Activated naive CD8-positive, alpha-beta T cell treated with anti-CD3 and anti-CD28 coated beads, Interleukin-2, amount 10 ng/mL, durations not matched to agents 7 days and 5 days (primary cell): ENCODE measurements around the gene PATZ1. TPM values are rescaled to one million over a fixed set of nuclear protein-coding genes. Genes with fewer than 3 reads are reported as not detected.

Source experiments
- ATAC-seq: fragments of 150-1000 bp; cut with Tn5 transposase; one replicate; pipeline ENCODE4 v1.10.0; 2021; ENCODE audit warnings: low read depth, moderate library complexity
- POLR2A ChIA-PET: fragments of 350-600 bp; sonication (Branson Sonifier 250); formaldehyde crosslinking; loops from one replicate; lab custom pipeline; 2021; ENCODE audit warnings: antibody characterized with exemption; lab: Charles Lee
- DNase-seq: peaks from one replicate; pipeline ENCODE4 v3.0.0; 2021
- H3K27ac Mint-ChIP-seq: one replicate; pipeline ENCODE4 v1.8.0; 2022; ENCODE audit warnings: mild to moderate bottlenecking, mixed read lengths
- H3K27me3 Mint-ChIP-seq: one replicate; pipeline ENCODE4 v1.8.0; 2022; ENCODE audit warnings: mild to moderate bottlenecking, moderate library complexity, mixed read lengths
- H3K36me3 Mint-ChIP-seq: one replicate; pipeline ENCODE4 v1.8.0; 2021; ENCODE audit warnings: mild to moderate bottlenecking, mixed read lengths
- H3K4me1 Mint-ChIP-seq: one replicate; pipeline ENCODE4 v1.8.0; 2021; ENCODE audit warnings: mixed read lengths
- H3K4me3 Mint-ChIP-seq: one replicate; pipeline ENCODE4 v1.8.0; 2022; ENCODE audit warnings: mild to moderate bottlenecking, moderate library complexity, mixed read lengths
- H3K9me3 Mint-ChIP-seq: one replicate; pipeline ENCODE4 v1.8.0; 2021; ENCODE audit warnings: mixed read lengths
- total RNA-seq, 2 experiments: library from RNA; stranded (reverse); gene quantifications; one replicate each; pipeline ENCODE4 v1.2.3, GENCODE V29; 2021

Gene PATZ1
- total RNA-seq, 2 experiments from 2014 or later: 36.2 to 37.2 TPM

DNA sequence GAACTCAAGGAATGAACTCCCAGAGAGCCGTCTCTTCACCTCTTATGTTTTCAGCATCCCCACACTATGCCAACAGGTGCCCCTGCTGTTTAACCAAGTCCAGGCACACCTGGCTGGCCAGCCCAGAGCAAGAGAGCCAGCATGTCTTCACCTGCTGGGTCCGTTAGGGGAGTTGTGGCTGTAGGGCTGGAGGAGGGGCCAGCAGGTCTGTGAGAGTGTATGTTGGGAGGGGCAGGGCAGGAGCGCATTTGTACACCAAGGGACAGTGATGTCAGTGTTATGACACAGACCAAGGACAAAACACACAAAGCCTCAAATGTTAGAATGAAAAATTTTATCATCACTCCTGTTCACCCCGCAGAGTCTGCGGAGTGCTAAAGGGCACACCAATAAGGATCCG is 5.8 kb downstream of the PATZ1 start:
- ATAC-seq: no peak
- Mint-ChIP-seq H3K27me3 (no peaks in the 10 kb centered on the region), H3K4me1 (peaks cover 61% of the 10 kb centered on the region), H3K27ac (no peak overlapping the region), H3K36me3 (peaks cover 23% of the 10 kb centered on the region), H3K4me3 (no peak overlapping the region), H3K9me3 (no peaks in the 10 kb centered on the region)
- POLR2A ChIA-PET: no interaction called here
- no peak for DNase-seq

GRCh38 chr22:31339148-31339832 is 6.9 kb downstream of the PATZ1 start:
- Mint-ChIP-seq H3K4me3 (no peak overlapping the region), H3K4me1 (peaks cover 54% of the 10 kb centered on the region), H3K27ac (no peak overlapping the region), H3K27me3 (no peaks in the 10 kb centered on the region), H3K36me3 (peaks cover 23% of the 10 kb centered on the region), H3K9me3 (no peaks in the 10 kb centered on the region)
- POLR2A ChIA-PET: no interaction called here
- ATAC-seq (no peak), DNase-seq (no peak)

GRCh38 chr22:31337178-31337577 is 9.0 kb downstream of the PATZ1 start:
- no peaks in the 10 kb centered on the region for H3K9me3 Mint-ChIP-seq
- ATAC-seq: peak; percentile 23
- H3K27ac Mint-ChIP-seq: peak overlapping the region; percentile 67
- no peak for DNase-seq
- peaks cover 37% of the 10 kb centered on the region for H3K4me1 Mint-ChIP-seq
- POLR2A ChIA-PET: interaction anchor here (0.6 kb wide), 1 partner anchor 9 kb away, joined by 3 read pairs; the partner anchor contains the start of gene PATZ1
- H3K27me3 Mint-ChIP-seq: no peaks in the 10 kb centered on the region
- H3K36me3 Mint-ChIP-seq: peaks cover 28% of the 10 kb centered on the region
- H3K4me3 Mint-ChIP-seq: no peak overlapping the region

- no peak overlapping the region for H3K27ac Mint-ChIP-seq
Measured at GRCh38 chr22:31334329-31334728, 11.8 kb downstream of the PATZ1 start.

GRCh38 chr22:31333641-31334040 is 12.5 kb downstream of the PATZ1 start:
- Mint-ChIP-seq H3K36me3 (peaks cover 24% of the 10 kb centered on the region), H3K4me1 (peaks cover 26% of the 10 kb centered on the region), H3K27me3 (no peaks in the 10 kb centered on the region), H3K9me3 (no peaks in the 10 kb centered on the region), H3K27ac (peak overlapping the region; percentile 32), H3K4me3 (no peak overlapping the region)
- no peak for ATAC-seq
- POLR2A ChIA-PET: interaction anchor here (0.6 kb wide), 1 partner anchor 47 kb away, joined by 3 read pairs; no protein-coding TSS in a partner anchor
- DNase-seq: no peak

More at GRCh38 chr22:31334329-31334728, 11.8 kb downstream of the PATZ1 start:
- ATAC-seq: no peak
- Mint-ChIP-seq H3K4me3 (no peak overlapping the region), H3K9me3 (no peaks in the 10 kb centered on the region), H3K27me3 (no peaks in the 10 kb centered on the region), H3K36me3 (peaks cover 27% of the 10 kb centered on the region), H3K4me1 (peaks cover 31% of the 10 kb centered on the region)
- POLR2A ChIA-PET: interaction anchor here (0.6 to 0.7 kb wide), 2 partner anchors 44 to 47 kb away, joined by 3 read pairs; no protein-coding TSS in a partner anchor
- no peak for DNase-seq

DNA sequence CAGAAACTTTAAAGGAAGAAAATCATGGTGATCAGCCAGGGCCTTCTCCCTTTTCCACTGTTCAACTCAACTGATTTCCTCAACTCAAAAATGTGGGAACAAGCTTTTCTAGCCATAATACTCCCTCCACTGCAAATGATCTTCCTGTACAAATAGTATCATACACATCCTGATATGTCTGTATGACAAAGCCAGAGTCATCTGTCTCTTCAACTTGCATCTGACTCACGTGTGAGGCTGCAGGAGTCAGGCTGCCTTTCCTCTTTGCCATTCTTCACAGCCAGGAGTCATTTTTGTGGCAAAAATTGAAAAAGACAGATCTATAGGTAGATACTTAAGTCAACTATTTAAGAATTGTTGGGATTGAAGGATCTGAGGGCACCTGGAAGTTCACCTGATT is 13.3 kb downstream of the PATZ1 start:
- POLR2A ChIA-PET: no interaction called here
- H3K9me3 Mint-ChIP-seq: no peaks in the 10 kb centered on the region
- H3K4me3 Mint-ChIP-seq: no peak overlapping the region

DNA sequence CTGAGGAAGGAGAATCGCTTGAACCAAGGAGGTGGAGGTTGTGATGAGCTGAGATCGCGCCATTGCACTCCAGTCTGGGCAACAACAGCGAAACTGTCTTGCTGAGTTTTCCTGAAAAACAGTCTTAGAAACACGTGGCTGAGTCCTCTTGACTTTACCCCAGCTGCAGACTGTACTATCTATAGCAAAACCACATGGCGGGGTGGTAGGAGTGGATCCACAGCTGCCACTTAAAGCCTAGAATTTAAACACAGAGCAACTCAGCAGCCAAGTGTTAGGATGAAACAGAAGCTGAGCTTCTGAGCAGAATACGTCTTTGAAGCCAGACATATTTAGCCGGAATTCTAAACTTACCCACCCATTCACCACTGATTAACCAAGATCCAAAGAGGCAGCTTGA is 14.1 kb downstream of the PATZ1 start:
- Mint-ChIP-seq H3K27me3 (no peaks in the 10 kb centered on the region), H3K9me3 (no peaks in the 10 kb centered on the region), H3K36me3 (peaks cover 22% of the 10 kb centered on the region), H3K4me3 (no peak overlapping the region), H3K4me1 (peaks cover 14% of the 10 kb centered on the region), H3K27ac (no peak overlapping the region)
- ATAC-seq: no peak
- POLR2A ChIA-PET: interaction anchor here (1.1 kb wide), 1 partner anchor 12 kb away, joined by 6 read pairs; no protein-coding TSS in a partner anchor
- no peak for DNase-seq

More for the DNA sequence above, 13.3 kb downstream of the PATZ1 start:
- ATAC-seq (no peak), DNase-seq (no peak)
- Mint-ChIP-seq H3K4me1 (peaks cover 23% of the 10 kb centered on the region), H3K27ac (no peak overlapping the region), H3K27me3 (no peaks in the 10 kb centered on the region), H3K36me3 (peaks cover 24% of the 10 kb centered on the region)

- H3K36me3 Mint-ChIP-seq: peaks cover 31% of the 10 kb centered on the region
- H3K4me1 Mint-ChIP-seq: peaks cover 14% of the 10 kb centered on the region
Measured at GRCh38 chr22:31329453-31330215, 16.5 kb downstream of the PATZ1 start.

GRCh38 chr22:31329029-31329428 is 17.1 kb downstream of the PATZ1 start:
- ATAC-seq: no peak
- POLR2A ChIA-PET: no interaction called here
- Mint-ChIP-seq H3K9me3 (no peaks in the 10 kb centered on the region), H3K27me3 (no peaks in the 10 kb centered on the region), H3K36me3 (peaks cover 28% of the 10 kb centered on the region), H3K27ac (no peak overlapping the region), H3K4me3 (no peak overlapping the region), H3K4me1 (peaks cover 14% of the 10 kb centered on the region)
- DNase-seq: no peak

More at GRCh38 chr22:31329453-31330215, 16.5 kb downstream of the PATZ1 start:
- POLR2A ChIA-PET: no interaction called here
- no peak for DNase-seq
- H3K4me3 Mint-ChIP-seq: no peak overlapping the region
- ATAC-seq: peak; percentile 63
- H3K27me3 Mint-ChIP-seq: no peaks in the 10 kb centered on the region
- no peak overlapping the region for H3K27ac Mint-ChIP-seq
- H3K9me3 Mint-ChIP-seq: no peaks in the 10 kb centered on the region

DNA sequence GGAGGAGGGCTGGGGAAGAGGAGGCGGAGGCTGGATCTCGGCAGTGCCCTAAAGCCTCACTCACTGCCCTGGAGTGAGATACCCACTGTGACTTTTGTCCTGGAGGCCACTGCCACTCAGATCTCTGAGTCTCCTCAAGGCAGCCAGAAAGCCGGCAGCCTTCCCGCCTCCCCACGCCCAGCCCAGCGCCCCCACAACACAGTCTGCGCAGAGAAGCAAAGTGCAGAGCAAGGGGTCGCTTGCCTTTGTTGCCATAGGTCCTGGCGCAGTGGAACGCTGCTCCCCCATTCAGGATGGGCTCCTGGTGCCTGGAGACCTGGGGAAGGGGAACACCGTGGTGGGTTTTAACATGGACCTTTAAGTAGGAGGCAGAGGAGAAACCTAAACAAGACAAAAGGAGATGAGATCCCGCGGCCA is 17.6 kb downstream of the PATZ1 start:
- no peak overlapping the region for H3K27ac Mint-ChIP-seq
- POLR2A ChIA-PET: no interaction called here
- no peaks in the 10 kb centered on the region for H3K27me3 Mint-ChIP-seq
- no peak for ATAC-seq
- DNase-seq: no peak
- no peaks in the 10 kb centered on the region for H3K9me3 Mint-ChIP-seq
- peaks cover 24% of the 10 kb centered on the region for H3K36me3 Mint-ChIP-seq
- peaks cover 14% of the 10 kb centered on the region for H3K4me1 Mint-ChIP-seq
- H3K4me3 Mint-ChIP-seq: no peak overlapping the region

DNA sequence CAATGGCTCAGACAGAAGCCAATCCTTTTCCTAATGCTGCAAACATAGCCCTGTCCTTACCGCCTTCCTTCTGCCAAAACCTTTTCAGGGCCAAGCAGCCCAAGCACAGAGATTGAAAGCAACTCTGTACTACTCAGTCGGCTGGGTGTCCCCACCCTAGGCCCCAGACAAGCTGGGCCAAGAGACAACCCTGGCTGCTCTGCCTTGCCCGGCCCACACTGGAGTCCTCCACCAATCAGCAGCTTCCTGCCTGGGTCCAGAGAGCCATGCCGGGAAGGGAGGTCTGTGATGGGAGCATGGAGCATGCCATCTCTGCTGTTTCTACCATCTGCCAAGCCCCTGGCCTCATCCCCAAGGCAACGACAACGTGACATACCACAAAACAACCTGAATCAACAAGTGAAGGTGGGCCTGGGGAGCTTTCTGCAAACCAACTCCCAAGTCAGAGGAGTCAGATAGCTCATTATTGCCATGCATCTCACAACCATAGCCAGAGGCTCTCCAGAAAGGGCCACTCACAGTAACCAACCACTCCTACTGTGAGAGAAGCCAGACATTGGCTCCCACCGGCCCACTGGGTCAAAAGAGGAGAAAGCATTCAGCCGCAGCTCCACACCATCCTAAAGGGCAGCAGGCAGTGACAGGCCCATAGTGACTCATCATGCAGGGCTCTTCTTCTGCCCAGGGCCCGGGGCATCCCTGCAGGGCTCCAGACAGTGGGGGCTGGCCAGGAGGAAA is 18.2 kb downstream of the PATZ1 start:
- no peak for DNase-seq
- Mint-ChIP-seq H3K9me3 (no peaks in the 10 kb centered on the region), H3K4me1 (peaks cover 14% of the 10 kb centered on the region), H3K4me3 (no peak overlapping the region), H3K36me3 (peaks cover 23% of the 10 kb centered on the region), H3K27ac (no peak overlapping the region), H3K27me3 (no peaks in the 10 kb centered on the region)
- POLR2A ChIA-PET: no interaction called here
- no peak for ATAC-seq

DNA sequence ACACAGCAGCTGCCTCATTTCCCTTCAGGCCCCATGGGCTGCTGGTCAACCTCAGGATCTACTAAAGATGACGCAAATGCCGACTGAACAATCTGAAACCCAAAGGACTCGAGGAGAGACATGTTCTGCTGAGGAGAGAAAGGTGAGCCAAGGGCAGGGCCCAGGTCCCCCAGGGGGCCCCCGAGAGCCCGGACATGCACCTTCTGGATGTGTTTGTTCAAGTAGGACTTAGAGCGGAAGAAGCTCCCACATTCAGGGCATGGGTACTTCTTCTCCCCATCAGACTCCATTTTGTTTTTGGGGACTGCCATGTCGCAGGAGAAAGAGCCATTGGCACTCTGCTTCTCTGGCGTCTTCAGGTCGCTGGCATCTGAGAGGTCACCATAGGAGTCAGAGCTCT is 19.3 kb downstream of the PATZ1 start:
- H3K36me3 Mint-ChIP-seq: peaks cover 23% of the 10 kb centered on the region
- H3K9me3 Mint-ChIP-seq: no peaks in the 10 kb centered on the region
- no peak for ATAC-seq
- no peaks in the 10 kb centered on the region for H3K27me3 Mint-ChIP-seq
- no peak overlapping the region for H3K4me3 Mint-ChIP-seq
- H3K4me1 Mint-ChIP-seq: peaks cover 11% of the 10 kb centered on the region
- no peak overlapping the region for H3K27ac Mint-ChIP-seq
- no peak for DNase-seq
- POLR2A ChIA-PET: interaction anchor here (0.6 kb wide), 1 partner anchor 34 kb away, joined by 3 read pairs; no protein-coding TSS in a partner anchor
